ENCODE measurements around the gene NAALADL2.
"Not testable (repeated sequence)": the region's sequence is repeated elsewhere in the genome, so short reads cannot be mapped to it uniquely, and the experiment has no call there.

NAALADL2 gene

GRCh38 chr3:175222356-175222755 is 363.2 kb downstream of the NAALADL2 start:
- DNase-seq = no peak

GRCh38 chr3:175224051-175224450 is 364.9 kb downstream of the NAALADL2 start:
- peak; percentile 71 for DNase-seq

GRCh38 chr3:175226444-175226843 is 367.3 kb downstream of the NAALADL2 start:
- DNase-seq = no peak

- DNase-seq = no peak
Observed at GRCh38 chr3:175227126-175227525, 368.0 kb downstream of the NAALADL2 start.

- no peak for DNase-seq
Observed at GRCh38 chr3:175233957-175234940, 375.1 kb downstream of the NAALADL2 start.

GRCh38 chr3:175238801-175239200 is 379.7 kb downstream of the NAALADL2 start:
- no peak for DNase-seq

GRCh38 chr3:175240921-175241320 is 381.8 kb downstream of the NAALADL2 start:
- no peak for DNase-seq

GRCh38 chr3:175242243-175242642 is 383.1 kb downstream of the NAALADL2 start:
- no peak for DNase-seq

- no peak for DNase-seq
Observed at GRCh38 chr3:175246234-175246633, 387.1 kb downstream of the NAALADL2 start.

- no peak for DNase-seq
Observed at GRCh38 chr3:175246766-175247165, 387.6 kb downstream of the NAALADL2 start.

GRCh38 chr3:175247629-175248028 is 388.5 kb downstream of the NAALADL2 start:
- no peak for DNase-seq

GRCh38 chr3:175248832-175249231 is 389.7 kb downstream of the NAALADL2 start:
- no peak for DNase-seq

- DNase-seq = no peak
Observed at GRCh38 chr3:175255698-175256097, 396.6 kb downstream of the NAALADL2 start.

- no peak for DNase-seq
Observed at GRCh38 chr3:175257123-175257522, 398.0 kb downstream of the NAALADL2 start.

GRCh38 chr3:175258763-175259162 is 399.6 kb downstream of the NAALADL2 start:
- DNase-seq = no peak

- DNase-seq = no peak
Observed at GRCh38 chr3:175260145-175260794, 401.1 kb downstream of the NAALADL2 start.

- no peak for DNase-seq
Observed at GRCh38 chr3:175266478-175266877, 407.3 kb downstream of the NAALADL2 start.

- no peak for DNase-seq
Observed at GRCh38 chr3:175267121-175267531, 408.0 kb downstream of the NAALADL2 start.

- no peak for DNase-seq
Observed at GRCh38 chr3:175267561-175267960, 408.4 kb downstream of the NAALADL2 start.

GRCh38 chr3:175269394-175269793 is 410.3 kb downstream of the NAALADL2 start:
- DNase-seq = no peak

GRCh38 chr3:175270198-175270837 is 411.2 kb downstream of the NAALADL2 start:
- DNase-seq = no peak

GRCh38 chr3:175270866-175271265 is 411.7 kb downstream of the NAALADL2 start:
- DNase-seq = no peak

GRCh38 chr3:175271465-175271864 is 412.3 kb downstream of the NAALADL2 start:
- DNase-seq = not testable (repeated sequence)

GRCh38 chr3:175272392-175272791 is 413.3 kb downstream of the NAALADL2 start:
- DNase-seq = no peak
